ENCODE measurements around the gene SNX32. TPM values are rescaled to one million over a fixed set of nuclear protein-coding genes. Genes with fewer than 3 reads are reported as not detected.

SNX32 gene
- total and polyA plus RNA-seq, 2 of the 13 experiments (the other 11 are each of a cell fraction or from before 2014, with no cell fraction given) = 0.09 to 0.34 TPM

GRCh38 chr11:65844231-65844872 is 10.6 kb downstream of the SNX32 start:
- BruUV-seq (replicated peaks) = no TSS peak
- Histone ChIP-seq H3K27ac (ENCODE audit: extremely low read length, insufficient read depth, low read length) (peak overlapping the region; percentile 67), H3K27me3 (ENCODE audit: control insufficient read depth in 1 of 2, insufficient read depth in 2 of 2, low read length in 2 of 2) (no peaks in the 10 kb centered on the region), H4K20me1 (ENCODE audit: insufficient read depth, low read length) (no peaks in the 10 kb centered on the region), H2AFZ (ENCODE audit: low read length) (no peak overlapping the region), H3K9me3 (ENCODE audit: low read length) (no peaks in the 10 kb centered on the region), H3K4me2 (ENCODE audit: low read depth, low read length) (peak overlapping the region; percentile 52), H3K36me3 (replicated peaks in 1 of 2; ENCODE audit: control insufficient read depth in 1 of 2, insufficient read depth in 2 of 2, low read length in 2 of 2) (no peaks in the 10 kb centered on the region), H3K9ac (ENCODE audit: insufficient read depth, low read depth, low read length) (0 out of 2 replicates have a peak overlapping the region, but pooled peaks have one; percentile 7), H3K79me2 (ENCODE audit: insufficient read depth, low read length) (no peaks in the 10 kb centered on the region), H3K4me1 (ENCODE audit: insufficient read depth, low read length) (peaks cover 44% of the 10 kb centered on the region), H3K4me3 (replicated peaks in 1 of 3; ENCODE audit: insufficient read depth in 1 of 3, low read depth in 2 of 3, low read length in 3 of 3) (peak overlapping the region in 1 of 3 experiments; percentile 41; a peak in 2 of 6 replicates)
- ATAC-seq (peak; percentile 68), DNase-seq (ENCODE audit: low spot score) (peak; percentile 80), FAIRE-seq (no peak)
- CTCF ChIA-PET (ENCODE audit: low intra/inter-chr PET ratio, low total read pairs) = no interaction called here
- intact Hi-C loops (cut with micrococcal nuclease; ENCODE audit: unreplicated experiment) = no loop called here
- in situ Hi-C loops (cut with HindIII; ENCODE audit: extremely low pct_ligation_motif_present, low pct_unique_long_range_greater_than_20kb) = no loop called here
- POLR2A ChIA-PET = interaction anchor here (0.7 to 1.9 kb wide), 5 partner anchors 15 to 181 kb away, joined by 3 to 4 read pairs (median 4); partner anchors contain the start of genes CCDC85B, MUS81 and RELA
- WGBS (ENCODE audit: low lambda C conversion rate) = 8% methylated on average over 10 of the region's 10 CpGs
- TF ChIP-seq, protein P1, sequence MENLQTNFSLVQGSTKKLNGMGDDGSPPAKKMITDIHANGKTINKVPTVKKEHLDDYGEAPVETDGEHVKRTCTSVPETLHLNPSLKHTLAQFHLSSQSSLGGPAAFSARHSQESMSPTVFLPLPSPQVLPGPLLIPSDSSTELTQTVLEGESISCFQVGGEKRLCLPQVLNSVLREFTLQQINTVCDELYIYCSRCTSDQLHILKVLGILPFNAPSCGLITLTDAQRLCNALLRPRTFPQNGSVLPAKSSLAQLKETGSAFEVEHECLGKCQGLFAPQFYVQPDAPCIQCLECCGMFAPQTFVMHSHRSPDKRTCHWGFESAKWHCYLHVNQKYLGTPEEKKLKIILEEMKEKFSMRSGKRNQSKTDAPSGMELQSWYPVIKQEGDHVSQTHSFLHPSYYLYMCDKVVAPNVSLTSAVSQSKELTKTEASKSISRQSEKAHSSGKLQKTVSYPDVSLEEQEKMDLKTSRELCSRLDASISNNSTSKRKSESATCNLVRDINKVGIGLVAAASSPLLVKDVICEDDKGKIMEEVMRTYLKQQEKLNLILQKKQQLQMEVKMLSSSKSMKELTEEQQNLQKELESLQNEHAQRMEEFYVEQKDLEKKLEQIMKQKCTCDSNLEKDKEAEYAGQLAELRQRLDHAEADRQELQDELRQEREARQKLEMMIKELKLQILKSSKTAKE (CRISPR knock-in tag; IDR thresholded peaks at IDR 0.05; ENCODE audit: borderline replicate concordance) = no peak
- TF ChIP-seq BCL6 (CRISPR knock-in tag; IDR thresholded peaks at IDR 0.05) = peak; percentile 44; the same call in 1 of the 2 replicates
- TF ChIP-seq ZNF883 (CRISPR knock-in tag; IDR thresholded peaks at IDR 0.05; ENCODE audit: not compliant biosample characterization) = no peak
- TF ChIP-seq ZNF710 (CRISPR knock-in tag; IDR thresholded peaks at IDR 0.05; ENCODE audit: borderline replicate concordance) = no peak
- peak; percentile 90 for TF ChIP-seq RXRA (CRISPR knock-in tag; IDR thresholded peaks at IDR 0.05)
- TF ChIP-seq, protein P2, sequence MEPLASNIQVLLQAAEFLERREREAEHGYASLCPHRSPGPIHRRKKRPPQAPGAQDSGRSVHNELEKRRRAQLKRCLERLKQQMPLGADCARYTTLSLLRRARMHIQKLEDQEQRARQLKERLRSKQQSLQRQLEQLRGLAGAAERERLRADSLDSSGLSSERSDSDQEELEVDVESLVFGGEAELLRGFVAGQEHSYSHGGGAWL (CRISPR knock-in tag; IDR thresholded peaks at IDR 0.05) = no peak
- TF ChIP-seq TGIF2 (CRISPR knock-in tag; IDR thresholded peaks at IDR 0.05) = no peak
- TF ChIP-seq ZNF761 (CRISPR knock-in tag; conservative IDR thresholded peaks at IDR 0.05) = no peak
- TF ChIP-seq ZNF512B (CRISPR knock-in tag; IDR thresholded peaks at IDR 0.05; ENCODE audit: borderline replicate concordance) = no peak
- TF ChIP-seq PITX1 (CRISPR knock-in tag; IDR thresholded peaks at IDR 0.05) = peak; percentile 43; the same call in 1 of the 2 replicates
- no peak for TF ChIP-seq ATF7-NPFF (CRISPR knock-in tag; IDR thresholded peaks at IDR 0.05; ENCODE audit: low read depth)
- no peak for TF ChIP-seq ZNF350 (CRISPR knock-in tag; IDR thresholded peaks at IDR 0.05; ENCODE audit: borderline replicate concordance, low read depth)
- peak; percentile 68; the same call in 1 of the 2 replicates for TF ChIP-seq ZMYM3 (CRISPR knock-in tag; IDR thresholded peaks at IDR 0.05)
- no peak for TF ChIP-seq NCOA2 (CRISPR knock-in tag; IDR thresholded peaks at IDR 0.05)
- TF ChIP-seq POLR2AphosphoS2 (IDR thresholded peaks at IDR 0.05; ENCODE audit: low read depth, low read length) = no peak
- no peak for TF ChIP-seq DMAP1 (CRISPR knock-in tag; IDR thresholded peaks at IDR 0.05)
- no peak for TF ChIP-seq CCDC6 (CRISPR knock-in tag; IDR thresholded peaks at IDR 0.05)
